ENCODE results near the gene EIF3F.
A peak's percentile ranks its signal among the peaks of the same experiment; 100 is the strongest.
"Not testable (repeated sequence)": the region's sequence is repeated elsewhere in the genome, so short reads cannot be mapped to it uniquely, and the experiment has no call there.

EIF3F gene

DNA sequence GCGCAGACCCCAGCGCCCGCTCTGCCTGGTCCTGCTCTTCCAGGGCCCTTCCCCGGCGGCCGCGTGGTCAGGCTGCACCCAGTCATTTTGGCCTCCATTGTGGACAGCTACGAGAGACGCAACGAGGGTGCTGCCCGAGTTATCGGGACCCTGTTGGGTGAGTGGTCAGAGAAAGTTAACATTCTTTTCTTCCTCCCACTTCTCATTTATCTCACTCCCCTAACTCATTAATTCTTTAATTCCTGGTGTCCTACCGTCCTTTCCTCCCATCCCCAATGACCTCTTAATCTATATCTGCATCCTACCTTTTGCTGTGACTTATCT lies 385 bp downstream of the EIF3F start:
- DNase-seq (ENCODE audit: low spot score): not testable (repeated sequence)

DNA sequence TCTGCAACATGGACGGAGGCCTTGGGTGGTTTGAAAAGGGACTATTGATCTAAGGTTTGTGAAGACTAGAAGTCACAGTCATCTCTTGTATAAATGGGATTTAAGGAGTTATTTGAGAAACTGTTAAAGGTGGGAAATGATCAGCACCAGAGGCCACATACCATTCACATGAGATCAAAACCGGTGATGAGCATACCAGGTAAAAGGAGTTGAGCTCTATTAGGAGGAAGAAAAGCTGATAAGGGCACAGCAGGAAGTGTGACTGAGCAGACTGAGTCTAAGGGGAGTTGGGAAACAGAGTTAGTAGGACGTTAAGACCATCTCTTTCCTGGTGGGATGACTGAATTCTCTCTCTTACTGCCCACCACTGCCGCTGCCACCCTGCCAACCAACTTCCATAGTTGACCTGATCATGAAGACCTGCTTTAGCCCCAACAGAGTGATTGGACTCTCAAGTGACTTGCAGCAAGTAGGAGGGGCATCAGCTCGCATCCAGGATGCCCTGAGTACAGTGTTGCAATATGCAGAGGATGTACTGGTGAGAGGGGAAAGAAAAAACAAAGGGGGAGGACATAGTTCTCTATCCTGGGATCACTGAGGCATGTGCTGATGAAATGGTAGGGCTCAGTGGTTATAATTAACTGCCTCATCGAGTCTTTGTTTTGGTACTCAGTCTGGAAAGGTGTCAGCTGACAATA lies 7.6 kb downstream of the EIF3F start:
- DNase-seq (ENCODE audit: low spot score): no peak

DNA sequence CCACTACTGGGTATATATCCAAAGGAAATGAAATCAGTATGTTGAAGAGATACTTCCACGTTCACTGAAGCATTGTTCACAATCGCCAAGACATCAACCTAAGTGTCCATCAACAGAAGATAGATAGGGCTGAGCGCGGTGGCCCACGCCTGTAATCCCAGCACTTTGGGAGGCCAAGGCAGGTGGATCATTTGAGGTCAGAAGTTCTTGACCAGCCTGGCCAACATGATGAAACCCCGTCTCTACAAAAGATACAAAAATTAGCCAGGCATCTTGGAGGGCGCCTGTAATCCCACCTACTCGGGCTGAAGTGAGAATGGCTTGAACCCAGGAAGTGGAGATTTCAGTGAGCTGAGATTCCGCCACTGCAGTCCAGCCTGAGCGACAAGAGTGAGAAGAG lies 12.7 kb downstream of the EIF3F start:
- no peak for DNase-seq (ENCODE audit: low spot score)

DNA sequence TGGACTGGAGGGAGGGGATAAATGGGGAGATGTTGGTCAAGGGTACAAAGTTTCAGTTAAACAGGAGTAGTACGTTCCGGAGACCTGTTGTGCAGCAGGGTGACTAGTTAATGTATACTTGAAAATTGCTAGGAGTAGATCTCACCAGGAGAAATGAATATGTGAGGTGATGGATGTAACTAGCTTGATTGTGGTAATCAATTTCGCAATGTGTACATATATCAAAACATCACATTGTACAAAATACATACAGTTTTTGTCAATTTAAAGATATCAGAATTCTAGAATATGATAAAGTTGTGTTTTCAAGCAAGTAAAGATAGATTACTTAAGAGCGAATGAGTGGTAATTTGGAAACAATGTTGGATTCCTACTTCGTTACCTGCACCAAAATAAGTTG lies 13.3 kb downstream of the EIF3F start:
- DNase-seq (ENCODE audit: low spot score): no peak

DNA sequence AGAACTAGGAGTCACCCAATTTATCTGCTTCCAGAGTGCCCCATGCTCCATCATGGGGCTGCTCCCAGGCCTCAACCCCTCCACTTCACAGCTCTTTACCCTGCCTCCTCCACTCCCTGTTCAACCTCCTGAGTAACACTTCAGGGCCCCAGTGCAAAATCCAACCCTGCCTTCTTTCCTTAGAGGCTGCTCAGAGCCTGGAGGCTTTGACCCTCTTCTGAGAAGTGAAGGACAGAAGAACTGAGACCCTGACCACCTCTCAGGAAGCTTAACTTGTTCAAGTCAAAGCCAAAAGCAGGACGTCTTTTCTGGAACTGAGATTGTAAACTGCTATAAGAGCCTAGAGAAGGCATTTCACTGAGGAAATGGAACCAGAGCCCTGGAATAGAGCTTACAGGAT lies 15.5 kb downstream of the EIF3F start:
- no peak for DNase-seq (ENCODE audit: low spot score)

DNA sequence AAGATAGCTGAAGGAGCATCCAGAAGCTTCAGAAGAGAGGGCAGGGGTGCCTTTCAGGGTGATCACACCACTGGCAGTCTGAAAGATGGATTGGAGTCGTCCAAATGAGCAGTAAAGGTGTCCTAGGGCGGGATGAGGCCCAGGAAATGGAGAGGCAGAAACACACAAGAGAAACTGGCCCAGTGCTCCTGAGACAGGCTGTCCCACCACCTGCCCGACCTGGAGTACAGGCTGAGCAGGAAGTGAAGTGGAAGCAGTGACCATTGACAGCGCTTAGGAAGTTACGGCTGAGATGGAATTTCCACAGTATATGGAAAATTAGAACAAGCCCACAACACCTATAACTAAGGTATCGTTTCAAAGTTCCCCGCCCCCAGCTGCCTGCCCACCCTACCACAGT lies 16.1 kb downstream of the EIF3F start:
- no peak for DNase-seq (ENCODE audit: low spot score)

DNA sequence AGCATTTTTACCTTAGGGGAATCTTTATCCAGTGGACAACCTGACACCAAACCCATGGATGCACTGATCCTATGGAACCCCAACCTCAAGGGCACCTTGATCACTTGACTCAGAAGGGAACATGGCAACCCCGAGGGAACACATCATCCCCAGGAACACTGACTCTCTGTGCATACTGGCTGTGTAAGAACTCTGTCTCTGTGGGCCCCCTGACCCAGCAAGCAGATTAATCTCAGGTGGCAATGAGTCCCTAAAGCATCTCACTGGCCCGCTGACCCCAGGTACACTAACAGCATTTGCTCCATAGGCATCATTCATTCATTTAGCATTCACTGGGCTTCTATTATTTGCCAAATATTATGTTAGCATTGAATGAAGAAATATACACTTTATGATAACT lies 16.9 kb downstream of the EIF3F start:
- DNase-seq (ENCODE audit: low spot score): no peak

DNA sequence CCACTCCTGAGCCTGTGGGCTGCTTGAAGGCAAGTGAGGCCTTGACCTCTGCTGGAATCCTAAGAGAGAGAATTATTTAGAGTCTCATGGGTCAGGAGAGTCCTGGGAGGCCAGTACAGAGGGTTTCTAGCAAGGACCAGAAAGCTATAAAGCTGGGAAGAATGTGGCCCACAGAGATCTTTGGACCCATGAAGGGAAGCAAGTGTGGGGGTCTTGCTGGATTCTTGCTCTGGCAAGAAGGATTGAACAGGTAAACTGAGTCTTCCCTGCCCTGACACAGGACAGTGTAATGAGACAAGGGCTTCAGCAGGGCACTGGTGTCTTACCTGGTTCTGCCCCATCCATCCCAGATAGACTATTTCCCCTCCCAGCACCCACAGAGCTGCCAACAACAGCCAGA lies 18.4 kb downstream of the EIF3F start:
- no peak for DNase-seq (ENCODE audit: low spot score)

DNA sequence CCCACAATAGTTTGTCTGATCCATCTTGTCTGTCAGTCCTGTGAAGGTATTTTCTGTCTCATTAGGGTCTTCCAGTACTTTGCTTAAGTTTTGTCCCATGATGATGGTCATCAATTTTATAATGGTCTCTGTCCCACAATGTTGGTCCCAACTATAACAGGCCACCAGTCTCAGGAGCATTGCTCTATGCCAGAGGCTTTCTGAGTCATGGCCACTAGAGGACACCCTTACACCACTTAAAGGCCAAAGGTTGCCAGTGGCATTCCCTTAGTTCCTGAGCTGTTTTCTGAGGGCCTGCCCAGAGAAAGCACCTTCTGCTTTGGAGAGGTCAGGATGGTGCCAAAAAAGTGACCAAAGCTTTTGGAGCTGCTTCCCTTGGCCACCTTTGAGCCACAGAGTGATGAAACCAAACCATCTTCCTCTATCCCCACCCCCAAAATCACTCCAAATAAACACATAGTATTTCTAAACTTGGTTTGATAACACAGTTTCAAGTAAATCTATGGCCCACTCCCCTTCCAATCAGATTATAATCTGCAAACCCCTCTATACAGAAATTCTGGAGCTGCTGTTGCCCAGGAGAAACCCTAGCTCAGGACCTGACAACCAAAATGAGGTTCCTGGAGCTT lies 19.3 kb downstream of the EIF3F start:
- DNase-seq (ENCODE audit: low spot score): peak; percentile 54

DNA sequence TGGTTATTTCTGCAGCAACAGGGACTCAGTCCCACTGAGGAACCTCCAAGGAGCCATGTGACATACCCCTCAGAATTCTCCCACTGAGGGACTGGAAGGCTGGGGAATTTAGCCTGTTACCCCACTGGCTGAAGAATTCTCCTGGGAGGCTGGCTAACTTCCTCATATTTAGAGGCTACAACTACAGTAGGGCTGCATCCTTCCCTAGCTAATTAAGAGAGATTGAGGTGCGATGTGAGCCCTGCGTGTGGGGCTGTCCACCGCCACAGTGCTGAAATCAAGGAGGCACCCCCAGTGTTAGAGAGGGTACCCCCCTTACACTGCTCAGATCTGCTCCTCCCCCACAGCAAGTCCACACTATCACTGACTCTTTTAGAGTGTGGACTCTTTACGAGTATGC lies 21.1 kb downstream of the EIF3F start:
- no peak for DNase-seq (ENCODE audit: low spot score)

DNA sequence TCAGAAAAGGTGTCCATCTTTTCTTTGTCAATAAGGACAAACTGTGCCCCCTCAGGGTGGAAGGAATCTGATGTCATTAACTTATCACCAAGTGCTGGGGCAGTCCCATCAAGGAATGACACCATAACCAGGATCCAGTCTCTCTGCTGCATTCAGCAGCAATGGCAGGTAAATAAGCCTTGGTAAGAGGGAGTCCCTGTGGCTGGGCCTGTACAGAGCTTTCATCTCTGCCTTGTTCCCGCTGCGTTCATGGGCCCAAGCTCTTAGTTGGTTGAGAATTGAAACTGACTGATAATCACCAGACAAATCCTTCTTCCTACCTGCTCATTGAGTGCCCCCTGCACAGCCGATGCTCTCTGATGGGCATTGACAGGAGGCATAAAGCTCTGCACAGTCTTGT lies 22.7 kb downstream of the EIF3F start:
- no peak for DNase-seq (ENCODE audit: low spot score)

DNA sequence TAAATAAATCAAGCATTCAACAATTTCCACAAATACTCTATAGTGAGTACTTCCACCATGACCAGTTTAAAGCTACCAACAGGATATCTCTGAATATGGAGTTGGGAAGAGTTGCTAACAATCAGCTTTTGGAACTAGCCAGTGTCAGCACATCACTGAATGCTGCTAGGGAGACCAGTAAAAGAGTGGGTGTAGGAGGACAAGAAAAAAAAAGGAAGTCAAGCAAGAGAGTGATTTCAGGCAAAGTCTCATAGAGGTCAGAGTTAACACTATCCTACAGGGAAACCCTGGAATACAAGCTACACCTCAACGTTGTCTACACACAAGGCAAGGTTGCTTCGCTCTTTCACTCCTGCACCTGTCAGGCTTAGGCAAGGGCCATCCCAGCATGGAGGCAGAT lies 24.2 kb downstream of the EIF3F start:
- no peak for DNase-seq (ENCODE audit: low spot score)

DNA sequence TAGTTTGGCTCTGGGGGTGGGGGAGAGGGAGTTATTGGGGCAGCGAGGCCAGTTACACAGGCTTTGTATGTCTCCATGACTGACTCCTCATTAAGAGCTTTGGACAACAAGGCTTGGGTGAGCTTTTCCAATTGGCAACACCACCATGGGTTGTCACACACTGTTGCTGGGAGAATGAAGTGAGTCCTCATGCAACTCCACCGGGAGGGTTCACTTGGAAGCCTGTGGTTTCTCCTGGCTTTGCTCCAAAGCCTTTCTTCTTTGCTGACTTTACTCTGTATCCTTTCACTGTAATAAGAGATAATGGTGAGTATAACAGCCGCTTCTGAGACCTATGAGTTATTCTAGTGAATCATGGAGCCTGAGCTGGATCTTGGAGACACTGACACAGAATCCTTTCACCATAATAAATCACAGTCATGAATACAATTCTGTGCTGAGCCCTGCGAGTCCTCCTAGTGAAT lies 24.9 kb downstream of the EIF3F start:
- no peak for DNase-seq (ENCODE audit: low spot score)

DNA sequence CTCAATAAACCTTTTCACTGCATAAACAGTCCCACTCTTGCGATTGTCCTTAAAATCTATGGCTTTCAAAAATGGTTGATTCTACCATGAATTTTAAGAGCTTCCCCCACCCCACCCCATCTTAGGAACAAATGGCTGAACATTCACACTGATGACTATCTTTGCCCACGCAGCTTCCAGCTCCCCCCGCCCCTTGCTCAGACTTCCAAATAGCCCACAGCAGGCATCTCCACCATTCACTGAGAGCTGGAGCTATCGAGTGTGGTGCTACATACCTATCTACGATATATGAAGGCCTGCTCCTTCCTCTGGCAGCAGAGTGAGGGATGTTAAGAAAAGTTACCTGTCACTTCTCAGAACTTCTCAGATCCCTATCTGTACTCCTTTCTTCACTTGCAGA lies 26.7 kb downstream of the EIF3F start:
- DNase-seq (ENCODE audit: low spot score): no peak

DNA sequence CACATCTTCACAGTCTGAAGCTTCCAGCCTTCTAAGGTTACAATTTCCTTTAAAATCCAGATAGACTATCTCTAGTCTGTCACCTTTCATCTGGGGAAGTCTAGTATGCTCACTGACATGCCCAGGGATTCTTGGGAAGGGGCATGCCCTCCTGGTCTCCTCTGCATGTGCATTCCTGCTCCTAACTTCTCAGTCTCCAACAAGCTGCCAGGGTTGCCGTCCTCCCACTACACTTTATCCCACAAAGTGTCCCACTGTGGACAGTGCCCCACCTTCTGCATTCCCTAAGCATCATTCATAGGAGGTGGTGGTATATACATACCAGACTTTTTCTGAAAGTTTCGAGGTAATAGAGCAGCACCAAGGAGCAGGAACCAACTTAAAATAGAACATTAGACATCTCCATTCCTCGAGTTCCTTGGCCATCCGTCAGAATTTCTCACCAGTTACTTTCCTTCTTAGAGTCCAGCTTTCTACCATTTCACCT lies 28.7 kb downstream of the EIF3F start:
- no peak for DNase-seq (ENCODE audit: low spot score)

DNA sequence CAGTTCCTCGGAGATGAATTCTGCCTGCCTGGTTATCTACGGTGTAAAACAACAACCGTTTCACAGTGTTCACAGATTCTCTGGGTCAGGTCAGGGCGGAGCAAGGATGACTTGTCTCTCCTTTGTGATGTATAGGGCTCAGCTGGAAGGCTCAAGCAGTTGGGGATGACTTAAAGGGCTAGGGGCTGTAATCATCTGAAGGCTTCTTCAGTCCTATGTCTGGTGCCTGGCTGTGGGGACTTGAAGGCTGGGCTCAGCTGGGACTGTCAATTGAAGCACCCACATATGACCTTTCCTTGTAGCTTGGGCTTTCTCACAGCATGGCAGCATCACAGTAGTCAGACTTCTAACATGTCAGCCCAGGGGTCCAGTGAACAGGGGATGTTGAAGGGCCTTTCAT lies 29.3 kb downstream of the EIF3F start:
- DNase-seq (ENCODE audit: low spot score): no peak

DNA sequence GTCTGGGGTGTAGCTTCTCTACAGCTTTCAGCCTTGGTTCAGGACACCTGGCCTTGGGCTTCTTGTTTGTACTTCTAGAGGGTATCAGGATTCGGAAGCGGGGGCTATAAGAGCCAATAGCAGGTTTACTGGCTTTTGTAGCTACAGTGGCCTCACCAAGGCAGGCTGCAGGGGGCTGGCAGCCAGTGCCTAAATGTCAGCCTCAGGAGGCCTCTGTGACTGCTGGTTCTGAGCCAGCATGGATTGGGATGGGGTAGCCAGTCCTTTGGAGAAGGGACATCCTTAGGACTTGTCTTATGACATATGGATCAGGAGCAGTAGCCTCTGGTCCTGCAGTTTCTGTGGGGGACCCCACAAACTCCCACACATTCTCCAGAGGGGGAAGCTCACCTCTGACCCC lies 29.9 kb downstream of the EIF3F start:
- DNase-seq (ENCODE audit: low spot score): no peak

DNA sequence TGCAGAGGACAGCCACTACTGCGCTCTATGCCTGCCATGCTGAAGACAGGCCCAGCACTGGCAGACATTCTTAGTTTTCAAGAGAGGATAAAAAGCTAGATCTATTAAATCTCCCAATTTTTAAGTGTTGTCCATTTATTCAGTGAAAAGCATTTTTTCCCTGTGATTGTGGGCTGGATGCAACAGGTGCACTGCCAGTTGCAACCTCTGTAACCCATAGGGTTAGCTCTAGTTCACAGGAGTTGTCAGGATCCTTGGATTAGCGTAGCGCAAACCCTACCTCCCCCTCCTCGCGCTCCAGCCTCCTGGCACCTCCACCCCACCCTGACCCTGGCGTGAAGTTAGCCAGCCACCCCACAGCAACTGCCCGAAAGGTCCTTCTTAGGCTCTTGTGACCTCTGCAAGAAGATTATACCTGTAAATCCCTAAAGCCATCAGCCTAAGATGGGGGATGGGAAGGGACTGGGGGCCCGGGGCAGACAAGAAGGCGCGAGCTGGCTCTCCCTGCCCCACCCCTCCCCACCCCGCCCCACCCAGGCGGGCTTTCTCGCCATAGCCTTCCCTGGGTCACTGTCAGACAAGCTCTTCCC lies 30.9 kb downstream of the EIF3F start:
- no peak for DNase-seq (ENCODE audit: low spot score)

DNA sequence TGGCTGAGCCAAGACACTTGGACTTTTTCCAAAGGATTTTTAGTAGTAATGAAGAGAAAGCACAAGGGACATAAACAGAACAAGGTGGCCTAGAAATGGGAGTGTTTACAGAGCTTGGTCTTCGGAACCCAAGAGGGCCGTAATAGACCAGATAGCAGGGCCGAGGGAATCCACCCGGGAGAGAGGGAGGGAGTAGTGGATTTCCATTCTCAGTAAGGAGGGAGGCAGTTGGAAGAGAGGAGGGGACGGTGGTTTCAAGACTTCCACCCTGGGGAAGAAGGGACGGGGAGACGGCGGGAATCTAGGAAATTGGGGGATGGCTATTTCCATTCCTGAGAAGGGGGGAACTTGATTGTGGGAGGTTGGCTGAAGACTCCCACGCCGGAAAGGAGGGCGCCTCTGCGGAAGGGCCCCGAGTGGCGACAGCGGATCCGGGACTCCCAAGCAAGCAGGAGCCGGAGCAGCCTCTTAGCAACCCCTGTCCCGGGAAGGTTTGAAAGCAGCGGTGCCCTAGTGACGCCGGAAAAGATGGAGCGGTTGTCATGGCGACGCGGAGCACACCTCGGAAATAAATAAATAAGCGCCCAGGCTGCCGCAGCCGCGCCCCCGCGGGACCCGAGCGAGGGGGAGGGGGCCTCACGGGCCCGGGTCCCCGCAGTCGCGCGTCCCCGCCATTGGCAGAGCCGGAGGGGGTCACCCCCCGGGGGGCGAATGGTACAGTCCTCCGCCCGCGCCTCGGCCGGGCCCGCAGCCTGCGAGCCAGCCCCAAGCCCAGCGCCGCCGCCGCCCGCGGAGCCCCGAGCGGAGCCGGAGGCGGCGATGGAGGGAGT lies 31.6 kb downstream of the EIF3F start:
- peak; percentile 84 for DNase-seq (ENCODE audit: low spot score)

DNA sequence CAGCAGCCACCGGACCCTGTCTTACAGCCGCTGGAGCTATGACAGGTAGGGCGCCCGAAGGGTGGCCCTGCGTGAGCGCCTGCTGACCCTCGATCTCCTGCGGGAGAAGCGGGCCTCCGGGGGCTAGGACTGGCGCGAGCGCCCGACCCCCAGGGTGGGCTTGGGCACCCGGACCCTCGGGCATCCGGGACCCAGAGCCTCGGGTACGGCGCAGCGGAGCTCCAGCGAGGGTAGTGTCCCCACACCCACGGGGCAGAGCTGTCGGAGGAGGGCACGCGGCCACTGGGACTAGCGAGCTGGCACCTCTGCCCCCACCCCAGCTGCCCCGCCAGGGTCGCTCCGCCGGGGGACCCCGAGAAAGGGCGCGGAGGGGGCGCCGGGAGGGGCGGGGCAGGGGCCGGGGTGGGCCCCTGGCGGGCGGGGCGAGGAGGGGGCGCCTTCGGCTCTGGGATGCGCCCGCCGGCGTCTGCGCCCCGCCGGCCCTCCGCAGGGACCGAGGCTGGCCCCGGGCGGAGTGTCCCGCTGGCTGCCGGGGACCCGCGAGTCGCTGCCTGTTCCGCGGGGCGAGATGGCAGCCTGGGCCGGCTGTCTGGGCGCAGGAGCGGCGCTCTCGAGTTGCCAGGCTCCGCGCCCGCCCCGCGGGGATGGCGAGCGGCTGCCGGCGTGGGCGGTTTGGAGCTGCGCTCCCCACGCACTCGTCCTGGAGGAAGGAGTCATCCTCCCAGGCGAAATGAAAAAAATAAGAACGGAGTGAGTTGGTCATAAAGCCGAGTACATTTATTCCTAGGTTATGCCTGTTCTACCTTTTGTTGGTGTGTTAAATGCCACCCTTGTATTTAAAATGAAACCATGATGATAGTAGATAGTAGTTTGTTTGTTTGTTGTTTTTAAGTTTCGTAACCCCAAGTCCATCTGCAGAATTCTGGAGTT lies 32.4 kb downstream of the EIF3F start:
- peak; percentile 14 for DNase-seq (ENCODE audit: low spot score)

DNA sequence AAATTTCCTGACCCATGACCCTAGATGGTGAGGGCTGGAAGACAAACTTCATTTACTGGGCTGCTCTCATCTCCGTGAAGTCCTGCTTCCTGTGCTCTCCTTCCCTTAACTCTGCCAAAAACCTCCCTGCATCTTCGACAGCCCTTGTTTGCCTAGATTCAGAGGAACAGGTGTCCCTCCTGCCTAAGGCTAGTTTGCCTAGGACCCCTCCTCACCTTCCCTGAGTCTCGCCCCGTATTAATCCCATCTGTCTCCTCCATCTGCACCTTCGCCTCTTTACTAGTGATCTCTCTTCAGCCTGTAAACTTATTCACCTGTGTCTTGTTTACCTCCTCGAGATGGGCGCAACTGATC lies 33.1 kb downstream of the EIF3F start:
- no peak for DNase-seq (ENCODE audit: low spot score)

DNA sequence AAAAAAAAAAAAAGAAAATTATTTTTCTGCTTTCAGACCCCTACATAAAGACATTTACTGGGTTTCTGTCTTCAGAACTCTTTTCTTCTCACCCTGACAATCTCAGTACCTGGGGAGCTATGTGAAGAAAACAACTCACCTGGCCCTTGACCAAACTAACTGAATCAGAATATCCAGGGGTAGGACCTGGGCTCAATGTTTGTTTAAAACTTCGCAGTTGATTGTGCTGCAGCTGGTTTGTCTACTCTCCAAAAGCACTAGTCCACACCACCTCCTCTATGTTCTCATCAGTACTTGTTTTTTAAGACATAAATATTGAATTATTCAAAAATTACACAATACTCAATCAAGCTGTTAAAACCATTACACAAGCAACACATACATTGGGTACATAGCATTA lies 34.8 kb downstream of the EIF3F start:
- no peak for DNase-seq (ENCODE audit: low spot score)

Data from CD4-positive, alpha-beta T cell treated with Interleukin-15 for 4 hours (primary cell).